Measurements from ENCODE around the gene RNF125. TPM values are rescaled to one million over a fixed set of nuclear protein-coding genes. Genes with fewer than 3 reads are reported as not detected.

The RNF125 gene
- total and polyA plus RNA-seq, 9 of the 15 experiments (the other 6 are each of a cell fraction or from before 2014, with no cell fraction given): 0.01 to 0.29 (median 0.07) TPM; not detected in 1

DNA sequence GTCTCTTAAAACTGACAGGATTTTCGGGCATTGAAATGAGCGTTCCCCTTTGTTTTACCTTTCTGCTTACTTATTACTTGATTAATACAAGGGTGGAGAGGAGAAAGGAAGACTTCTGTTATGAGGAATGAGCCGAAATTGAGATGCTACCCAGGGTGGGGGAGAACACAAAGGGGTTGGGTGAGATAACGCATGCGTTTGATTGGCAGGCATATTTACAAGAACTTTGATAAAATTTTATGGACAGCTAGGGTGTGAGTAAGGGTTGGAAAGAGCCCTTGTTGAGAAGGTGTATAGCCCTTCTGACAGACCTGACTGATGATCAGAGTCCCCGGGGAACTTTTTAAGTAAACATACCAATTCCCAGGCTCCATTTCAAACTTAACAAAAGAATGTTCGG is 74.9 kb downstream of the RNF125 start (continued):
- no peak for TF ChIP-seq SNIP1 (IDR thresholded peaks at IDR 0.05; ENCODE audit: low read depth)
- TF ChIP-seq KLF6 (CRISPR knock-in tag; IDR thresholded peaks at IDR 0.05; ENCODE audit: borderline replicate concordance): no peak
- TF ChIP-seq MEIS2 (IDR thresholded peaks at IDR 0.05; ENCODE audit: partially characterized antibody): peak; percentile 82
- no peak for TF ChIP-seq PPARD (CRISPR knock-in tag; IDR thresholded peaks at IDR 0.05)
- no peak for TF ChIP-seq ZNF696 (CRISPR knock-in tag; conservative IDR thresholded peaks at IDR 0.05)
- peak; percentile 22; the same call in 1 of the 2 replicates for TF ChIP-seq LEF1 (IDR thresholded peaks at IDR 0.05)
- TF ChIP-seq ZNF507 (tag; conservative IDR thresholded peaks at IDR 0.05): no peak
- no peak for TF ChIP-seq FOXJ3 (CRISPR knock-in tag; IDR thresholded peaks at IDR 0.05)
- TF ChIP-seq RBM34 (IDR thresholded peaks at IDR 0.05; ENCODE audit: borderline replicate concordance, insufficient read depth, low read length): no peak
- TF ChIP-seq, protein P1, sequence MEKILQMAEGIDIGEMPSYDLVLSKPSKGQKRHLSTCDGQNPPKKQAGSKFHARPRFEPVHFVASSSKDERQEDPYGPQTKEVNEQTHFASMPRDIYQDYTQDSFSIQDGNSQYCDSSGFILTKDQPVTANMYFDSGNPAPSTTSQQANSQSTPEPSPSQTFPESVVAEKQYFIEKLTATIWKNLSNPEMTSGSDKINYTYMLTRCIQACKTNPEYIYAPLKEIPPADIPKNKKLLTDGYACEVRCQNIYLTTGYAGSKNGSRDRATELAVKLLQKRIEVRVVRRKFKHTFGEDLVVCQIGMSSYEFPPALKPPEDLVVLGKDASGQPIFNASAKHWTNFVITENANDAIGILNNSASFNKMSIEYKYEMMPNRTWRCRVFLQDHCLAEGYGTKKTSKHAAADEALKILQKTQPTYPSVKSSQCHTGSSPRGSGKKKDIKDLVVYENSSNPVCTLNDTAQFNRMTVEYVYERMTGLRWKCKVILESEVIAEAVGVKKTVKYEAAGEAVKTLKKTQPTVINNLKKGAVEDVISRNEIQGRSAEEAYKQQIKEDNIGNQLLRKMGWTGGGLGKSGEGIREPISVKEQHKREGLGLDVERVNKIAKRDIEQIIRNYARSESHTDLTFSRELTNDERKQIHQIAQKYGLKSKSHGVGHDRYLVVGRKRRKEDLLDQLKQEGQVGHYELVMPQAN (IDR thresholded peaks at IDR 0.05; ENCODE audit: borderline replicate concordance): no peak
- TF ChIP-seq NCOA6 (IDR thresholded peaks at IDR 0.05): no peak
- TF ChIP-seq ARID1B (IDR thresholded peaks at IDR 0.05): peak; percentile 39
- 0 out of 2 replicates have a peak, but pooled peaks have one; percentile 18 for TF ChIP-seq SMARCE1 (IDR thresholded peaks at IDR 0.05)
- TF ChIP-seq SAP30 (IDR thresholded peaks at IDR 0.05; ENCODE audit: borderline replicate concordance, insufficient read depth, low read depth, low read length, poor library complexity, severe bottlenecking): no peak
- no peak for TF ChIP-seq PHF21A (IDR thresholded peaks at IDR 0.05; ENCODE audit: borderline replicate concordance, low read depth)
- TF ChIP-seq RREB1 (CRISPR knock-in tag; IDR thresholded peaks at IDR 0.05): no peak
- TF ChIP-seq ILF3 (IDR thresholded peaks at IDR 0.05; ENCODE audit: borderline replicate concordance): no peak
- TF ChIP-seq, protein P2, sequence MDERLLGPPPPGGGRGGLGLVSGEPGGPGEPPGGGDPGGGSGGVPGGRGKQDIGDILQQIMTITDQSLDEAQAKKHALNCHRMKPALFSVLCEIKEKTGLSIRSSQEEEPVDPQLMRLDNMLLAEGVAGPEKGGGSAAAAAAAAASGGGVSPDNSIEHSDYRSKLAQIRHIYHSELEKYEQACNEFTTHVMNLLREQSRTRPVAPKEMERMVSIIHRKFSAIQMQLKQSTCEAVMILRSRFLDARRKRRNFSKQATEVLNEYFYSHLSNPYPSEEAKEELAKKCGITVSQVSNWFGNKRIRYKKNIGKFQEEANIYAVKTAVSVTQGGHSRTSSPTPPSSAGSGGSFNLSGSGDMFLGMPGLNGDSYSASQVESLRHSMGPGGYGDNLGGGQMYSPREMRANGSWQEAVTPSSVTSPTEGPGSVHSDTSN (CRISPR knock-in tag; IDR thresholded peaks at IDR 0.05; ENCODE audit: low read depth): peak; percentile 73
- TF ChIP-seq, protein P2 (tag; conservative IDR thresholded peaks at IDR 0.05; ENCODE audit: low read depth): peak; percentile 90
- no peak for TF ChIP-seq HDAC3 (IDR thresholded peaks at IDR 0.05; ENCODE audit: borderline replicate concordance, partially characterized antibody)
